A673 (cell line): ENCODE data around the gene RABGAP1L. TPM values are rescaled to one million over a fixed set of nuclear protein-coding genes. Genes with fewer than 3 reads are reported as not detected.

Experiments
- BruUV-seq: library from RNA; stranded (reverse); fragments of 400-500 nt; replicated peaks from 2 replicates; lab custom pipeline; 2021; lab: Mats Ljungman, UMichigan
- CTCF ChIA-PET: fragments of 300-600 bp; sonication (Branson Sonifier 250); formaldehyde crosslinking; loops from one replicate; lab custom pipeline; 2022; ENCODE audit warnings: antibody characterized with exemption; lab: Charles Lee
- POLR2A ChIA-PET: fragments of 300-600 bp; sonication (Branson Sonifier 250); formaldehyde crosslinking; loops from one replicate; lab custom pipeline; 2022; ENCODE audit warnings: antibody characterized with exemption; ENCODE audit not compliant: low non-redundant PET; lab: Charles Lee
- DNase-seq: peaks from one replicate; pipeline ENCODE4 v3.0.0-alpha.2; 2015; ENCODE audit warnings: low spot score
- H3K27ac ChIP-seq: fragments of 200-600 bp; sonication (generic); 2 replicates; pipeline ENCODE4 v1.5.1; 2016; ENCODE audit warnings: mixed run types, low read depth, mild to moderate bottlenecking, mixed read lengths, antibody characterized with exemption, low read length; ENCODE audit not compliant: poor library complexity, severe bottlenecking
- H3K27me3 ChIP-seq: fragments of 200-600 bp; sonication (generic); replicated peaks from 2 replicates; pipeline ENCODE4 v1.6.1; 2017; ENCODE audit warnings: mixed run types, low read depth, mild to moderate bottlenecking, mixed read lengths, antibody characterized with exemption, low read length; ENCODE audit not compliant: insufficient read depth, poor library complexity
- H3K36me3 ChIP-seq: fragments of 200-600 bp; sonication (generic); 2 replicates; pipeline ENCODE4 v1.6.1; 2016; ENCODE audit warnings: mixed run types, mild to moderate bottlenecking, mixed read lengths, antibody characterized with exemption, low read length; ENCODE audit not compliant: insufficient read depth, poor library complexity, severe bottlenecking
- H3K4me1 ChIP-seq: fragments of 200-600 bp; sonication (generic); 2 replicates; pipeline ENCODE4 v1.6.1; 2017; ENCODE audit warnings: mixed run types, mild to moderate bottlenecking, mixed read lengths, antibody characterized with exemption, low read length; ENCODE audit not compliant: insufficient read depth, poor library complexity, severe bottlenecking
- H3K4me3 ChIP-seq: fragments of 200-600 bp; sonication (generic); 2 replicates; pipeline ENCODE4 v1.5.1; 2016; ENCODE audit warnings: low read depth, mixed run types, mild to moderate bottlenecking, mixed read lengths, low read length; ENCODE audit not compliant: poor library complexity, severe bottlenecking
- H3K9me3 ChIP-seq: fragments of 200-600 bp; sonication (generic); 2 replicates; pipeline ENCODE4 v1.6.1; 2016; ENCODE audit warnings: mixed run types, low read depth, mild to moderate bottlenecking, mixed read lengths, antibody characterized with exemption, low read length; ENCODE audit not compliant: poor library complexity, severe bottlenecking
- CTCF ChIP-seq: fragments of 300-800, 200-600 bp; sonication (generic); conservative IDR thresholded peaks from 2 replicates; pipeline ENCODE4 v1.5.1; 2017; ENCODE audit warnings: low read depth, mild to moderate bottlenecking, antibody characterized with exemption, low read length, moderate library complexity, mixed read lengths
- EZH2 ChIP-seq: fragments of 200-600 bp; sonication (generic); IDR thresholded peaks from 2 replicates; pipeline ENCODE4 v1.6.1; 2017; ENCODE audit warnings: borderline replicate concordance, low read depth, mild to moderate bottlenecking, mixed read lengths, antibody characterized with exemption, low read length; ENCODE audit not compliant: poor library complexity, severe bottlenecking
- intact Hi-C: fragments of 100-400 bp; cut with micrococcal nuclease; formaldehyde crosslinking; loops from one replicate; pipeline ENCODE4 v1.10.0; 2022; ENCODE audit not compliant: unreplicated experiment
- total RNA-seq: library from RNA; stranded (reverse); gene quantifications from 2 replicates; pipeline ENCODE4 v1.2.3, GENCODE V29; 2021

RABGAP1L gene
- total RNA-seq, 1 experiment from 2014 or later: 19.3 TPM

GRCh38 chr1:174898102-174898797 is 738.9 kb downstream of the RABGAP1L start:
- BruUV-seq: no TSS peak
- ChIA-PET POLR2A (no interaction called here), CTCF (no interaction called here)
- no peaks in the 10 kb centered on the region for H3K27me3 ChIP-seq
- no peaks in the 10 kb centered on the region for H3K36me3 ChIP-seq
- H3K27ac ChIP-seq: no peak overlapping the region
- intact Hi-C loops: no loop called here
- TF ChIP-seq EZH2 (no peak), CTCF (no peak)
- DNase-seq: no peak
- no peaks in the 10 kb centered on the region for H3K9me3 ChIP-seq
- H3K4me1 ChIP-seq: peaks cover 8% of the 10 kb centered on the region
- no peak overlapping the region for H3K4me3 ChIP-seq

- BruUV-seq: no TSS peak
- TF ChIP-seq EZH2: no peak
- TF ChIP-seq CTCF: no peak
- no peak overlapping the region for H3K27ac ChIP-seq
- no peak for DNase-seq
- POLR2A ChIA-PET: no interaction called here
- intact Hi-C loops: no loop called here
- H3K9me3 ChIP-seq: no peaks in the 10 kb centered on the region
- no peak overlapping the region for H3K4me3 ChIP-seq
- no peaks in the 10 kb centered on the region for H3K27me3 ChIP-seq
- no peaks in the 10 kb centered on the region for H3K36me3 ChIP-seq
- H3K4me1 ChIP-seq: no peaks in the 10 kb centered on the region
- CTCF ChIA-PET: no interaction called here
Observed at GRCh38 chr1:174900317-174900716, 741.0 kb downstream of the RABGAP1L start.

- BruUV-seq: no TSS peak
- POLR2A ChIA-PET: no interaction called here
- DNase-seq: no peak
- Histone ChIP-seq H3K4me1 (no peaks in the 10 kb centered on the region), H3K27ac (no peak overlapping the region), H3K36me3 (no peaks in the 10 kb centered on the region), H3K9me3 (no peaks in the 10 kb centered on the region), H3K4me3 (no peak overlapping the region), H3K27me3 (no peaks in the 10 kb centered on the region)
- no peak for TF ChIP-seq EZH2
- no peak for TF ChIP-seq CTCF
- CTCF ChIA-PET: interaction anchor here (0.6 kb wide), 1 partner anchor 147 kb away, joined by 3 read pairs; no protein-coding TSS in a partner anchor
- intact Hi-C loops: no loop called here
Observed at GRCh38 chr1:174902531-174903099, 743.3 kb downstream of the RABGAP1L start.
